Measurements from ENCODE around the gene GET3.

GRCh38 chr19:12783849-12784393 is 46.6 kb downstream of the GET3 start:
- TF ChIP-seq CTCF (conservative IDR thresholded peaks at IDR 0.05; ENCODE audit: low read length) (no peak), EZH2phosphoT487 (IDR thresholded peaks at IDR 0.05; ENCODE audit: borderline replicate concordance) (no peak)

Data from Loucy (cell line).